Left colon (tissue), 2 donors: ENCODE results near the gene CRISP2. TPM values are rescaled to one million over a fixed set of nuclear protein-coding genes. Genes with fewer than 3 reads are reported as not detected.
"Not testable (repeated sequence)": the region's sequence is repeated elsewhere in the genome, so short reads cannot be mapped to it uniquely, and the experiment has no call there.

Source experiments
- ATAC-seq: fragments of 200-7000 bp; cut with Tn5 transposase; one replicate; pipeline ENCODE4 v1.9.1; 2020; ENCODE audit warnings: mild to moderate bottlenecking, moderate library complexity
- DNase-seq, 2 donors: peaks; one replicate each; pipeline ENCODE4 v3.0.0-alpha.2; 2020
- intact Hi-C, 2 donors: fragments of 100-400 bp; cut with DNase I in 1 of 2; cut with micrococcal nuclease in 1 of 2; formaldehyde crosslinking; loops; one replicate each; pipeline versions ENCODE4 v1.11.2 to v1.14.0; 2022; cut with DNase I, micrococcal nuclease
- total RNA-seq, 2 donors: library from RNA; stranded (reverse); fragmentation: NEBNext Ultra II Directional; extraction: Animal tissue kit (Norgen Biotek cat#: 25700); gene quantifications; one replicate each; pipeline ENCODE4 v1.2.1, GENCODE V29; 2021
- donor health status: DM: no; HTN: no; CAD: no.
- donor health status: DM: yes; HTN: yes; CAD: no.

Gene CRISP2
- total RNA-seq, 2 donors from 2014 or later = not detected

DNA sequence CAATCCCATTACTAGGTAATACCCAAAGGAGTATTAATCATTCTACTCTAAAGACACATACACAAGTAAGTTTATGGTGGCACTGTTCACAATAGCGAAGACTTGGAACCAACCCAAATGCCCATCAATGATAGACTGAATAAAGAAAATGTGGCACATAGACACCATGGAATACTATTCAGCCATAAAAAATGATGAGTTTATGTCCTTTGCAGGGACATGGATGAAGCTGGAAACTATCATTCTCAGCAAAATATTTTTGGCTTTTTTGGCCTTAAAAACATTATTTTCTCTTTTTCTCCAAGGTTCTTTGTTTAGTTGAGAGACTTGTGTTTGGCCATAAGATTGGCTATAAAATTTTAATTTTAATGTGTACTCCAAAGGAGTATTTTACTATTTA lies 49.3 kb downstream of the CRISP2 start:
- DNase-seq, intact Hi-C loops, ATAC-seq: not testable (repeated sequence)

- DNase-seq (no peak), ATAC-seq (no peak)
- intact Hi-C loops = no loop called here
Measured at GRCh38 chr6:49662892-49663261, 50.5 kb downstream of the CRISP2 start.

- intact Hi-C loops = no loop called here
- ATAC-seq (no peak), DNase-seq (no peak)
Measured at GRCh38 chr6:49662231-49662891, 51.0 kb downstream of the CRISP2 start.

DNA sequence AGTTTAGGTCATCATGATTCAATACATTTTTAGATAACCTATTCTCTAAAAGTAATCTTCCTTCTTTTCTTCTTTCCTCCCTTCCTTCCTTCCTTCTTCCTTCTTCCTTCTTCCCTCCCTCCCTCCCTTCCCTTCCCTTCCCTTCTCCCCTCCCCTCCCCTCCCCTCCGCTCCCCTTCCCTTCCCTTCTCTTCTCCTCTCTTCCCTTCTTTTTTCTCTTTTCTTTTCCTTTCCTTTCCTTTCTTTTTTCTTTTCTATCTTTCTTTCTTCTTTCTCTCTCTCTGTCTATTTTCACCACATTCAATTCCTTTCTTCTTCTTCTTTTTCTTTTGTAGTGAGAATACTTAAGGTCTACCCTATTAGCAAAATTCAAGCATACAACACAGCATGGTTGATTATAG lies 59.4 kb downstream of the CRISP2 start:
- intact Hi-C loops = no loop called here
- DNase-seq (no peak), ATAC-seq (no peak)

DNA sequence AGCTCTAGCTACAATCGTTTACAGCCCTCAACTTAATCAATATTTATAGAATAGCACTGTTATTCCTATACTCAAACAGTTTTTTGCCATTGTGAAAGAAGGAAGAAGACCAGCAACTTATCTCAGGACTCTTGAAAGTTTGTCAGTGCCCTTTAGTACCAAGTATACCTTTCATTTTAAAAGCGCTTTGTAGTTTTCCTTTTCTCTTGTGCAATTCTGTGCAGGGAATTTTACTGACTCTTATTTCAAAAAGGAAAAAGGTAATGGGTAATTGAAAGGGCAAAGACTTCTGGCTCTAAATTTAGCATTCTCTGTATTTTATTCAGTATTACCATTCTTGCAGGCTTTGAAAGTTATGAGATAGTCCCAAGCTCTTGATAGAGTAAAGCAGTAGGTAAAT lies 59.9 kb downstream of the CRISP2 start:
- intact Hi-C loops = no loop called here
- no peak for DNase-seq
- ATAC-seq = no peak

GRCh38 chr6:49651239-49651638 lies 62.1 kb downstream of the CRISP2 start:
- intact Hi-C loops = no loop called here
- DNase-seq (no peak), ATAC-seq (no peak)

DNA sequence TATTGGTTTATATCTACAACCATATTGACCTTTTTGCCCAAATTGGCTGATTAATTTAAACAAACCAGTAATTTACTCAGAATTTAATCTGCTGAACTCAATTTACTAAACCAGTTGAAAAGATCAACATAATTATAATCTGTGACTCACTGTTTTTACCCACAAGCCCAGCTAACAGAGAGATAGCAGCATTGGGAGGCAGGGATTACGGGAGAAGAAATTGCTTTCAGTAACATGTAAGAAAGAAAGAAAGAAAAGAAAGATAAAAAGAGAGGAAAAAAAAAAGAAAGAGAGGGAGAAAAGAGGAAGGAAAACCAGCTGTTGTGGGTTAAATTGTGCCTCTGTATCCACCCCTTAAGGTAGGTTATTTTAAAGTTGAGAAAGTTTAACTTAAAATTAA lies 63.4 kb downstream of the CRISP2 start:
- no peak for DNase-seq
- ATAC-seq = no peak
- intact Hi-C loops = no loop called here

GRCh38 chr6:49648036-49648435 lies 65.3 kb downstream of the CRISP2 start:
- no peak for ATAC-seq
- no peak for DNase-seq
- intact Hi-C loops = no loop called here

DNA sequence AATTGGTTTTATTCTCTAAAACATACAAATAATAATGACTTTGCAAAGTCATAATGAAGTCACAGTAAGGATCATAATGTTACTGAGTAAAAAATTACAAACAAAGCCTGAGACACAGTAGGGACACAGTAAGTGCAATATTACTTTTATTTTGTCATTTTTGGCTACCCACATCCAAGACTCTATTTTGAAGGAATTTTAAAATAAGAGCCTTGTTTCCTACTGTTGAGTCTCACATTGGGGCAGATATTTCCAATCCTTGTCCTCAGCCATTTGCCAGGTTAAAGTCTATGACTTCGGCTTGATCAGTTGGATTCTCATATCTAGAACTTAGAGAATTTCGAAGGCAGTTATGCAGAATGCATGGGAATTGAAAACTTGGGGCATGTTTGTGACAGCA lies 65.9 kb downstream of the CRISP2 start:
- ATAC-seq (no peak), DNase-seq (no peak)
- intact Hi-C loops = no loop called here

- ATAC-seq = no peak
- DNase-seq = no peak
- intact Hi-C loops = no loop called here
Measured at GRCh38 chr6:49646942-49647341, 66.4 kb downstream of the CRISP2 start.

DNA sequence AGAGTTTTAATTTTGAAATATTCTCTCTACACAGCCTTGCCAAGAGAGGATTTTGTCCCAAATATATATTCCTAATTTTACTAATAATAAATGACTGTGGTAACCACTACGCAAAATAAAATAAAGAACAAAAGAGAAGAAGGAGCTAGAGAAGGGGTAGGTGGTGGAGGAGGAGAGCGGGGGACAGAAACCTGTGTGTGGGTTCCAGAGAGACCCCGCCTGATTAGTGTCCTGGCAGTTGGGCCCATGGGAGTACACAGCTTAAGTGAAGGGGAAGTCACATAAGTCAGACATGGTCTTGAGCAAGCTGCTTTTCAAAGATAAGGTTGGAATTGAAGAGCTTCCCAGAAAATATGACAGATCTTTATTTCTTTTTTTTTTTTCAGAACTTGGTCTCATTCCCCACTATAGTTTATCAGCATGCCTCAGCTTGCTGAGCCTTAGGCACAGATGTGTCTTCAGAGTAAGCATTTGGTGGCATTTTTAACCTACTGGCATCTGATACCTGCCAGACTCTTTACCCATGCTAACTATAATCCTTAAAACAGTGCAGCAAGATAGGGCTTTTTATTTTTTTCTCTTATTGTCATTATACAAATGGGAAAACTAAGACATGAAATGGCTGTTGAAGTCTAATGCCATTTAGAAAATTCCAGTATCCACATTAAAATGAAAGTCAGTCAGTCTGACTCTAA lies 67.1 kb downstream of the CRISP2 start:
- DNase-seq (no peak), ATAC-seq (no peak)
- intact Hi-C loops = no loop called here

DNA sequence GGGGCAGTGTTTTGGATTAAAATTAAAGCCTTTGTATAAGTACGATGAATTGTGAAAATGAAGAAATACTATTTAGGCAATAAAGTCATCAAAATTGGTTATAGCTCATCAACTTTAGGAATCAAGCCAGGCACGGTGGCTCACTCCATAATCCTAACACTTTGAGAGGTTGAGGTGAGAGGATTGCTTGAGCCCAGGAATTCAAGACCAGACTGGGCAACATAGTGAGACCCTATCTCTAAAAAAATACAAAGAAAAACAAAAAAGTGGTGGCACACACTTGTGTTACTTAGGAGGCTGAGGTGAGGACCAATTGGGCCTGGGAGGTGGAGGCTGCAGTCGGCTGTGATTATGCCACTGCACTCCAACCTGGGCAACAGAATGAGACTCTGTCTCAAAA lies 68.2 kb downstream of the CRISP2 start:
- DNase-seq (no peak), ATAC-seq (no peak)
- intact Hi-C loops = no loop called here

Other genes with a start within 250 kb of the CRISP2 start
- gene GLYATL3, start 213.6 kb downstream of the CRISP2 start, total RNA-seq = under 1 TPM in 1 of 2 donors, not detected in 1; 0.22 TPM
- gene C6orf141, start 162.9 kb downstream of the CRISP2 start, total RNA-seq = 10 to 100 TPM in 1 of 2 donors, 1 to 10 TPM in 1; 7.6 to 11.6 TPM
- not detected for gene RHAG, start 76.7 kb downstream of the CRISP2 start, total RNA-seq
- gene CRISP3, start 30.8 kb upstream of the CRISP2 start, total RNA-seq = not detected
- gene PGK2, start 73.7 kb upstream of the CRISP2 start, total RNA-seq = not detected
- gene CRISP1, start 153.0 kb upstream of the CRISP2 start, total RNA-seq = not detected